Type B pancreatic cell (in vitro differentiated cells): ENCODE measurements around the gene RAD51AP2. TPM values are rescaled to one million over a fixed set of nuclear protein-coding genes. Genes with fewer than 3 reads are reported as not detected.

Experiments
- DNase-seq: peaks from one replicate; pipeline ENCODE4 v3.0.0; 2021; ENCODE audit warnings: mixed read lengths; ENCODE audit not compliant: unreplicated experiment; ENCODE audit errors: extremely low spot score
- H3K27ac Mint-ChIP-seq: 2 replicates; pipeline ENCODE4 v1.8.0; 2021; ENCODE audit warnings: mild to moderate bottlenecking, mixed read lengths
- H3K27me3 Mint-ChIP-seq: 2 replicates; pipeline ENCODE4 v1.8.0; 2021; ENCODE audit warnings: mixed read lengths
- H3K36me3 Mint-ChIP-seq: 2 replicates; pipeline ENCODE4 v1.8.0; 2021; ENCODE audit warnings: mixed read lengths
- H3K4me1 Mint-ChIP-seq: one replicate; pipeline ENCODE4 v1.8.0; 2021; ENCODE audit warnings: mixed read lengths; ENCODE audit not compliant: unreplicated experiment
- H3K4me3 Mint-ChIP-seq: 2 replicates; pipeline ENCODE4 v1.8.0; 2021; ENCODE audit warnings: mild to moderate bottlenecking, mixed read lengths
- H3K9me3 Mint-ChIP-seq: 2 replicates; pipeline ENCODE4 v1.8.0; 2021; ENCODE audit warnings: mixed read lengths
- CTCF ChIP-seq: fragments of 200-600 bp; sonication (generic); conservative IDR thresholded peaks from 2 replicates; pipeline ENCODE4 v1.5.0; 2021; ENCODE audit warnings: antibody characterized with exemption, mild to moderate bottlenecking
- total RNA-seq: library from RNA; stranded (reverse); gene quantifications from 2 replicates; pipeline ENCODE4 v1.2.1, GENCODE V29; 2021; ENCODE audit warnings: low replicate concordance

RAD51AP2 gene
- total RNA-seq, 1 donor from 2014 or later: 0.12 TPM

- Mint-ChIP-seq H3K36me3 (no peaks in the 10 kb centered on the region), H3K27me3 (peaks cover 67% of the 10 kb centered on the region)
Measured at GRCh38 chr2:17540093-17540812, 22.0 kb upstream of the RAD51AP2 start, which contains the start of gene VSNL1. VSNL1 (plus strand) TSS chr2:17540696; CDS start chr2:17592075, 51,379 bp downstream.

GRCh38 chr2:17539611-17540092 is 21.4 kb upstream of the RAD51AP2 start:
- H3K27ac Mint-ChIP-seq: peak overlapping the region; percentile 80
- TF ChIP-seq CTCF: no peak
- H3K4me3 Mint-ChIP-seq: peak overlapping the region; percentile 93
- H3K9me3 Mint-ChIP-seq: no peaks in the 10 kb centered on the region
- DNase-seq: no peak
- H3K27me3 Mint-ChIP-seq: peaks cover 71% of the 10 kb centered on the region
- H3K36me3 Mint-ChIP-seq: no peaks in the 10 kb centered on the region
- H3K4me1 Mint-ChIP-seq: peaks cover 24% of the 10 kb centered on the region

More at GRCh38 chr2:17540093-17540812, 22.0 kb upstream of the RAD51AP2 start, which contains the start of gene VSNL1:
- Mint-ChIP-seq H3K9me3 (no peaks in the 10 kb centered on the region), H3K4me1 (peaks cover 24% of the 10 kb centered on the region), H3K27ac (peak within 1 kb of the TSS; percentile 80), H3K4me3 (peak within 1 kb of the TSS; percentile 93)
- no peak for TF ChIP-seq CTCF
- peak; percentile 96 for DNase-seq

- Mint-ChIP-seq H3K4me3 (peak overlapping the region; percentile 93), H3K27me3 (peaks cover 71% of the 10 kb centered on the region), H3K9me3 (no peaks in the 10 kb centered on the region), H3K36me3 (no peaks in the 10 kb centered on the region), H3K27ac (peak overlapping the region; percentile 80), H3K4me1 (peaks cover 24% of the 10 kb centered on the region)
- TF ChIP-seq CTCF: no peak
- peak; percentile 84 for DNase-seq
Measured at GRCh38 chr2:17538844-17539554, 20.8 kb upstream of the RAD51AP2 start.

- Mint-ChIP-seq H3K27ac (peak overlapping the region; percentile 68), H3K4me3 (peak overlapping the region; percentile 93), H3K27me3 (peaks cover 65% of the 10 kb centered on the region), H3K9me3 (no peaks in the 10 kb centered on the region), H3K4me1 (peaks cover 23% of the 10 kb centered on the region), H3K36me3 (no peaks in the 10 kb centered on the region)
- DNase-seq: no peak
- no peak for TF ChIP-seq CTCF
Measured at GRCh38 chr2:17538022-17538843, 20.0 kb upstream of the RAD51AP2 start.

- no peaks in the 10 kb centered on the region for H3K36me3 Mint-ChIP-seq
- H3K27me3 Mint-ChIP-seq: peaks cover 59% of the 10 kb centered on the region
- DNase-seq: no peak
- no peak overlapping the region for H3K27ac Mint-ChIP-seq
- TF ChIP-seq CTCF: no peak
- peaks cover 16% of the 10 kb centered on the region for H3K4me1 Mint-ChIP-seq
- H3K9me3 Mint-ChIP-seq: no peaks in the 10 kb centered on the region
- peak overlapping the region; percentile 24 for H3K4me3 Mint-ChIP-seq
Measured at GRCh38 chr2:17536416-17536815, 18.2 kb upstream of the RAD51AP2 start.
